Limb (tissue), 2 donors: ENCODE data around the gene HHEX.
A peak's percentile ranks its signal among the peaks of the same experiment; 100 is the strongest.

Experiments
- DNase-seq, 2 donors: peaks; one replicate each; pipeline ENCODE4 v3.0.0-alpha.2; 2016; ENCODE audit errors: extremely low spot score in 2 of 2

The HHEX gene

GRCh38 chr10:92692697-92693533 is 3.2 kb downstream of the HHEX start:
- no peak for DNase-seq

- DNase-seq: no peak
Observed at GRCh38 chr10:92693534-92693893, 3.8 kb downstream of the HHEX start.

GRCh38 chr10:92695679-92696605 is 6.2 kb downstream of the HHEX start:
- peak in 1 of 2 donors; percentile 63 for DNase-seq

GRCh38 chr10:92696606-92697383 is 7.0 kb downstream of the HHEX start:
- DNase-seq: no peak

- DNase-seq: no peak
Observed at GRCh38 chr10:92697663-92698511, 8.1 kb downstream of the HHEX start.

GRCh38 chr10:92699193-92699517 is 9.4 kb downstream of the HHEX start:
- DNase-seq: no peak

- peak in 1 of 2 donors; percentile 49 for DNase-seq
Observed at GRCh38 chr10:92699518-92700381, 10.0 kb downstream of the HHEX start.

- DNase-seq: no peak
Observed at GRCh38 chr10:92702301-92702916, 12.7 kb downstream of the HHEX start.

GRCh38 chr10:92712016-92712889 is 22.5 kb downstream of the HHEX start:
- no peak for DNase-seq

GRCh38 chr10:92714152-92714845 is 24.5 kb downstream of the HHEX start:
- DNase-seq: no peak

- DNase-seq: no peak
Observed at GRCh38 chr10:92714872-92715271, 25.1 kb downstream of the HHEX start.

GRCh38 chr10:92719991-92720830 is 30.5 kb downstream of the HHEX start:
- DNase-seq: no peak

GRCh38 chr10:92720831-92721165 is 31.0 kb downstream of the HHEX start:
- DNase-seq: no peak

GRCh38 chr10:92722349-92722748 is 32.6 kb downstream of the HHEX start:
- no peak for DNase-seq

GRCh38 chr10:92727141-92727540 is 37.4 kb downstream of the HHEX start:
- no peak for DNase-seq

- DNase-seq: no peak
Observed at GRCh38 chr10:92727550-92727949, 37.8 kb downstream of the HHEX start.

GRCh38 chr10:92729886-92730285 is 40.1 kb downstream of the HHEX start:
- DNase-seq: no peak
